MG63 (cell line): ENCODE data around the gene YIPF4. TPM values are rescaled to one million over a fixed set of nuclear protein-coding genes. Genes with fewer than 3 reads are reported as not detected.
A peak's percentile ranks its signal among the peaks of the same experiment; 100 is the strongest.
"Not testable (repeated sequence)": the region's sequence is repeated elsewhere in the genome, so short reads cannot be mapped to it uniquely, and the experiment has no call there.

Experiments used
- DNase-seq: peaks from one replicate; pipeline ENCODE4 v3.0.0-alpha.2; 2020
- H3K27me3 ChIP-seq: fragments of 250-450 bp; sonication (Bioruptor Pico); 2 replicates; pipeline ENCODE4 v1.5.1; 2020; ENCODE audit warnings: mild to moderate bottlenecking, moderate library complexity
- H3K36me3 ChIP-seq: fragments of 250-450 bp; sonication (Bioruptor Pico); 2 replicates; pipeline ENCODE4 v1.5.1; 2020; ENCODE audit warnings: mild to moderate bottlenecking, moderate library complexity
- H3K4me3 ChIP-seq: fragments of 250-450 bp; sonication (Bioruptor Pico); 2 replicates; pipeline ENCODE4 v1.5.1; 2020; ENCODE audit warnings: mild to moderate bottlenecking, moderate library complexity
- H3K9me3 ChIP-seq: fragments of 250-450 bp; sonication (Bioruptor Pico); 2 replicates; pipeline ENCODE4 v1.5.1; 2020; ENCODE audit warnings: mild to moderate bottlenecking, moderate library complexity
- total RNA-seq: library from RNA; depleted of rRNA; stranded (reverse); fragments of >200 nt; shearing (Covaris generic); gene quantifications from 2 replicates; pipeline ENCODE4 v1.2.3, GENCODE V29; 2014; ENCODE audit warnings: low replicate concordance

Gene YIPF4
- total RNA-seq, 1 experiment from 2014 or later, result 34.1 TPM

DNA sequence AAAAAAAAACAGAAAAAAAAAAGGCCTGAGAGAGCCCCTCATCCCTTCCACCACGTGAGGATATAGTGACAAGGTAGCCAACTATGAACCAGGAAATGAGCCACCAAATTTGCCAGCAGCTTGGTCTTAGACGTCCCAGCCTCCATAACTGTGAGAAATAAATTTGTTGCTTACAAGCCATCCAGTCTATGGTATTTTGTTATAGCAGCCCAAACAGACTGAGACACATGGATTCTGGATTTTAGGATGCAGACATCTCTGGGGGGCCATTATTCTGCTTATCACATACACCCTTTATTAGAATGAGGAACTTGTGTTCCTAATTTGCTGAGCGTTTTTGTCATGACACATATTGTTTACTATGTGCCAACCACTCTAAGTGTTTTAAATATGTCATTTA, 5.4 kb upstream of the YIPF4 start:
- Histone ChIP-seq H3K9me3 (no peaks in the 10 kb centered on the region), H3K36me3 (no peaks in the 10 kb centered on the region), H3K27me3 (no peaks in the 10 kb centered on the region), H3K4me3 (no peak overlapping the region)
- DNase-seq, result no peak

DNA sequence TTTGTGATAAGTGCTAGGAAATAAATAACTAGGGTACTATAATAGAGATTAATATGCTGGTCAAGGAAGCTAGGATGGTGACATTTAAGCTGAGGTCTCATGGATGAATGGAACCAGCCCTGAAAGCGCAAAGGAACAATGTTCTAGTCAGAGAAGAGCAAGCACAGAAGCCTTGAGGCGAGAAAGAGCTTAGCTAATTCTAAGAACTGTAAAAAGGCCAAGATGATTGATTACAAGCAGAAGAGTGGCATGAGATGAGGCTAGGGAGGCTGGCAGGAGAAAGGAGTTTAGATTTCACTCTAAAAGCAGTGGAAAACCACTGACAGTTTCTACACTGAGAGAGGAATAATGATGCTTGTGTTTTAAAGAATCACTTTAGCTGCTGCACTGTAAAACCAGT, 3.4 kb upstream of the YIPF4 start:
- Histone ChIP-seq H3K27me3 (no peaks in the 10 kb centered on the region), H3K36me3 (no peaks in the 10 kb centered on the region; the same call in 1 of the 2 replicates), H3K4me3 (no peak overlapping the region), H3K9me3 (no peaks in the 10 kb centered on the region)
- no peak for DNase-seq

GRCh38 chr2:32275790-32276189, 1.9 kb upstream of the YIPF4 start:
- not testable (repeated sequence) for H3K4me3 ChIP-seq, DNase-seq, H3K9me3 ChIP-seq, H3K36me3 ChIP-seq, H3K27me3 ChIP-seq

DNA sequence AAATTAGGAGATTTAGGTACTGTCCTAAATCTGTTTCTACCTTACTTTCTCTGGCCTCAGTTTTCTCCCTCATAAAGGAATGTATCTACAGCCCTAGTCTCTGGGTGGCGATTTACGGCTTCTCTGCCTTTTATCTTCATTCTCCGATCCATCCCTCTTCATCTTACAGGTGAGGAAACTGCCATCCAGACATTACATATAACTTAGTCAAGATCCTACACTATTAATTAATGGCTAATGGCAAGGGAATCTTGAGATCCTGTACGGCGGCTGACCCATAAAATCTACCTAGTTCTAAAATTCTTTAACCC, 386 bp upstream of the YIPF4 start:
- no peak for DNase-seq
- H3K4me3 ChIP-seq, result peak overlapping the region; percentile 80
- H3K27me3 ChIP-seq, result no peaks in the 10 kb centered on the region
- H3K36me3 ChIP-seq, result peaks cover 9% of the 10 kb centered on the region
- H3K9me3 ChIP-seq, result no peaks in the 10 kb centered on the region

DNA sequence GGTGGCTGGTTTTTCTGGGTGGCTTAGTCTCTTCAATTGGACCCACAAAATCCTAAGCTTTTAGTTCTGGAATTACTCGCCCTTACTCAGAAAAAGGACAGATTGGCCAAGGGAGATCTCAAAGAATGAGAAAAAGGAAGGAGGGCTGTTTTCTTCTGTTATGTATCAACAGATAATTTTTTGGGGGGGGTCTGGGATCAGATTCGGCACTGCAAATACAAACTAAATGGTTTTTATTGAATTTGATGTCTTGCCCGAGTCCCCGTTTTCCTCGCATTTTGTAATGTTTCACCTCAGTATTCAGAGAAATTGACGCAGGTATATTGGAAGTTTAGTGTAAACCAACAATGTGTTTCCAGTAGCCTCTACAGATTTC, 762 bp downstream of the YIPF4 start:
- Histone ChIP-seq H3K4me3 (peak overlapping the region; percentile 80), H3K27me3 (no peaks in the 10 kb centered on the region), H3K36me3 (peaks cover 18% of the 10 kb centered on the region), H3K9me3 (no peaks in the 10 kb centered on the region)
- no peak for DNase-seq

- no peak for DNase-seq
- H3K36me3 ChIP-seq, result peaks cover 22% of the 10 kb centered on the region
- no peaks in the 10 kb centered on the region for H3K27me3 ChIP-seq
- no peaks in the 10 kb centered on the region for H3K9me3 ChIP-seq
- H3K4me3 ChIP-seq, result no peak overlapping the region
Measured at GRCh38 chr2:32284321-32284720, 6.6 kb downstream of the YIPF4 start.

DNA sequence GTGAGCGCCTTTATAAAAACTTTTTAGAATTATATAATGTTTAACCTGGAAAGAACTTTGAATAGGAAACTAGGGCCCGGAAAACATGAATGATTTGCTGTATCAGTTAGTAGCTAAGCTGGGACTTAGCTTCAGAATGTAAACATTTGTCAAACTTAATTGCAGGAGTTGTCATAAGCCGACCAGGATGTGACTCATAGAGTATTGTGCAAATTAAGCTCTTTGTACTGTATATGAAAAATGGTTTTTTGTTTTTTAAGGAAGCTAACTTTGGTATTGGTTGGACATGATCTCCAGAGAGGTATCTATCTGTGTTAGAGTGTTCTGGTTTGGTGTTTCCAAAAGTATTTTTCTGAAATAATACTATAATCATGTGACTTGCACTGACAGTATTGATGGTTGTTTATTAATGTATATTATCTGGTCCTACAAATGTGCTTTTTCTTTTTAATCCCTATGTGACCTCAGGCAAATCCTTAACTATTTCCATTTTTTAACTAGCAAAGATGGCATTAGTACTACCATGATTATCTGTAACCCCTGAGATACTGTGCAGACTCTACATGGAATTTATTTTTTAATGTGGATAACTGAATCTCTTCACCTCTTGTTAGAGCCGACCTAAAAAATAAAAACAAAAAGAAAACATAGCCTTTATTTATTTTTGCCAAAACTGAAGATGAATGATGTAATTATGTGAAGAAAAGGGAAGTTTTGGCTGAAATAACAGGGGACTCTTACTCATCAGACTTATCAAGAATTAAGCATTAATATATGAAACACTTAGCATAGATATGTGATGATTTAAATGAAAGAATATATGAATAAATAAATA, 11.7 kb downstream of the YIPF4 start:
- Histone ChIP-seq H3K27me3 (no peaks in the 10 kb centered on the region), H3K36me3 (peaks cover 27% of the 10 kb centered on the region), H3K9me3 (no peaks in the 10 kb centered on the region), H3K4me3 (no peak overlapping the region)
- DNase-seq, result no peak

- peaks cover 27% of the 10 kb centered on the region for H3K36me3 ChIP-seq
- no peaks in the 10 kb centered on the region for H3K9me3 ChIP-seq
- DNase-seq, result no peak
- no peak overlapping the region for H3K4me3 ChIP-seq
- H3K27me3 ChIP-seq, result no peaks in the 10 kb centered on the region
Measured at GRCh38 chr2:32290000-32290339, 12.3 kb downstream of the YIPF4 start.

DNA sequence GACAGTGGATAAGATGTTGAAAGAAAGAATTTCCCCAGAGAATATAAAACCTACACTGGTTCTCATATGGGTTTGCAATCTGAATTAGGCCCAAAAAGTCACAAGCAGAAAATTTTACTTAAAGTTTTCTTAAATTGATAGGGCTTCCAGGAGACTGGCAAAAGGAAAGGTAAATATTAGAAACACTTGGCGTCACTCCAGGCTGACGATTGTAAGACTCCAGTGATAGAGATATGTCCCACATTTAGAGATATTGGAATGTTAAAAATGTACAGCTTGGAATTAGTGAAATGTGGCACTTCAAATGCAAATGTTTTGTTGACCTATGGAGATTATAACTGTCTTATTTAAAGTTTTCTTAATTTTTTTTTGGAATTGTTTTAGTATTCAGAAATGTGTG, 14.0 kb downstream of the YIPF4 start:
- H3K27me3 ChIP-seq, result no peaks in the 10 kb centered on the region
- DNase-seq, result no peak
- no peaks in the 10 kb centered on the region for H3K9me3 ChIP-seq
- no peak overlapping the region for H3K4me3 ChIP-seq
- peaks cover 32% of the 10 kb centered on the region for H3K36me3 ChIP-seq

GRCh38 chr2:32293493-32293892, 15.8 kb downstream of the YIPF4 start:
- H3K4me3 ChIP-seq, H3K27me3 ChIP-seq, DNase-seq, H3K9me3 ChIP-seq: not testable (repeated sequence)
- H3K36me3 ChIP-seq, result peaks cover 38% of the 10 kb centered on the region

GRCh38 chr2:32293966-32294562, 16.4 kb downstream of the YIPF4 start:
- not testable (repeated sequence) for H3K4me3 ChIP-seq, DNase-seq, H3K27me3 ChIP-seq, H3K9me3 ChIP-seq
- peaks cover 40% of the 10 kb centered on the region for H3K36me3 ChIP-seq

GRCh38 chr2:32310577-32310976, 32.9 kb downstream of the YIPF4 start:
- H3K36me3 ChIP-seq, result peaks cover 4% of the 10 kb centered on the region; the same call in 1 of the 2 replicates
- no peak for DNase-seq
- H3K27me3 ChIP-seq, result no peaks in the 10 kb centered on the region
- no peak overlapping the region for H3K4me3 ChIP-seq
- H3K9me3 ChIP-seq, result no peaks in the 10 kb centered on the region

DNA sequence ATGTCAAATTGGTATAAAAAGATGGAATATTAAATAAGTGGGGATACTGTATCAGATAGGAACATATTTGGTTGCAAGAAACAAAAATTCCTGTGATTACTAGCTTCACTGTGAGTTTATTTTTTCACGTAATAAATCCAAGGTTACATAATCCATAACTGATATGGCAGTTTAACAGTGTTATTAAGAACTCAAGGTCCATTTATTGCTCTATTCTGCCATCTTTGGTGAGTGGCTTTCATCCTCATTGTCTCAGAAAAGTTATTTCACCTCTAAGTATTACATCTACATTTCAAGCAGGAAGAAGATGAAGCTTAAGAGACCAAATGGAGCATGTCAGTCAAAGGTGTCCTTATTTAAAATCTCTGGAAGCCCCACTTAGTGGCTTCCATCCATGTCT, 37.2 kb downstream of the YIPF4 start:
- no peaks in the 10 kb centered on the region for H3K9me3 ChIP-seq
- H3K27me3 ChIP-seq, result no peaks in the 10 kb centered on the region
- H3K36me3 ChIP-seq, result no peaks in the 10 kb centered on the region
- no peak overlapping the region for H3K4me3 ChIP-seq
- DNase-seq, result no peak

DNA sequence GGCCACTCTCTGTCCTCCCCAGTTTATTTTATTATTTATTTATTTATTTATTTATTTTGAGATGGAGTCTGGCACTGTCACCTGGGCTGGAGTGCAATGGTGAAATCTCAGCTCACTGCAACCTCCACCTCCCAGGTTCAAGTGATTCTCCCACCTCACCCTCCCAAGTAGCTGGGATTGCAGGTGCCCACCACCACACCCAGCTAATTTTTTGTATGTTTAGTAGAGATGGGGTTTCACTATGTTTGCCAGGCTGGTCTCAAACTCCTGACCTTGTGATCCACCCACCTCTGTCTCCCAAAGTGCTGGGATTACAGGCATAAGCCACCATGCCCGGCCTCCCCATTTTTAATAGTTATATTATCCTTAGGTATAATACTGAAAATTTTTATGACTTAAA, 51.0 kb downstream of the YIPF4 start:
- not testable (repeated sequence) for DNase-seq, H3K9me3 ChIP-seq, H3K27me3 ChIP-seq, H3K36me3 ChIP-seq, H3K4me3 ChIP-seq

DNA sequence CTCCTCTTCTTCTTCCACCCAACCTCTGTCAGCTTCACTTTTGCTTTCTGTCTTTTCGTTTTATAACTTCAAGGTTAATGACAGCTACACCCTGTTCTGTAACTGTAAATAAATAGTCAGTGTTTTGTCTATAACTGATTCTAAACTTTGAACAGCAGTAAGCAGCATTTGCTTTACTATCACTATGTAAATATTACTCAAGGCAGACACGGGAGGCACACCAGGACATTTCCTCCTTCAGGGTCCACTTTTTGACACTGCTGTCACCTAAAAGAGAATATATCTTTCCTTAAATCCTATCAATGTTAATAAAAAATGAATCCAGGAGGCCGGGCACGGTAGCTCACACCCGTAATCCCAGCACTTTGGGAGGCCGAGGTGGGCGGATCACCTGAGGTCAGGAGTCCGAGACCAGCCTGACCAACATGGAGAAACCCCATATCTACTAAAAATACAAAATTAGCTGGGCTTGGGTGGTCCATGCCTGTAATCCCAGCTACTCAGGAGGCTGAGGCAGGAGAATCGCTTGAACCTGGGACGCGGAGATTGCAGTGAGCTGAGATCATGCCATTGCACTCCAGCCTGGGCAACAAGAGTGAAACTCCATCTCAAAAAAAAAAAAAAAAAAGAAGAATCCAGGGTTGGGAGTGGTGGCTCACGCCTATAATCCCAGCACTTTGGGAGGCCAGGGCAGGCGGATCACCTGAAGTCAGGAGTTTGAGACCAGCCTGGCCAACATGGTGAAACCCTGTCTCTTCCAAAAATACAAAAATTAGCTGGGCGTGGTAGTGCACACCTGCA, 51.7 kb downstream of the YIPF4 start:
- H3K9me3 ChIP-seq, H3K36me3 ChIP-seq, H3K4me3 ChIP-seq, DNase-seq, H3K27me3 ChIP-seq: not testable (repeated sequence)

DNA sequence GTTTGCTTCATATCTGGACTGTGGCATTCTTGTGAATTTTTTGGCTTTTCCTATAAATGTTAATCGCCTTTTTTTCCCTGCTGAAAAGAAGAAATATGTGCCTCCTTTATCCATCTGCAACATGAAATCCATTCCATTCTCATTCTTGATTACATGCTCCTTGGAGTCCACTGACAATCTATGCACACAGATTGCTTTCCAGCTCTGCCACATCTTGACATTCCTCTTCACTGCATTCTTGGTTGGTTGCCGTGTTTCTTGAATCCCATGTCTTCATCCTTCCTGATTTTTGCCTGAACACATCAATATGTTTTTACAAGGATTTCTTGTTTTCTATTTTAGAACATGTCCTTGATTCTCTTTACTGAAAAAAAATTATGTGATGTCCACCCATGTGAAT, 52.4 kb downstream of the YIPF4 start:
- no peak for DNase-seq
- Histone ChIP-seq H3K36me3 (no peaks in the 10 kb centered on the region), H3K27me3 (no peaks in the 10 kb centered on the region), H3K9me3 (no peaks in the 10 kb centered on the region), H3K4me3 (no peak overlapping the region)

DNA sequence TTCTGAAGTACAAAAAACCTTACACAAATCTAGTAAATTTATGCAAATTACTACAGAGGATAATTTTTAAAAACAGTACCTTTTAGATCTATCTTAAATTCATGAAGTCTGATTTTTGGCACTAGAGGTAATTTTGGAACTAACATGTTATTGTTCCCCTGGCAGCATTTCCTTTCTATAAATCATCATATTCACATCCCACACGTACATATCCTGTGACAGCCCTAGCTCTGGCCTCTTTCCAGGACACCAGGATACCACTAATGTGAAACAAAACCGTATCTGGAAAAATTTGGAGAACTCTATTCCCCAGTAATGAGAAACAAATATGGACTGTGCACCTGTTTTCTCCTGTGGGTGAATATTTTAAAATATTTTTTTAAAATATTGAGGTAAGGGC, 65.1 kb downstream of the YIPF4 start:
- peak; percentile 15 for DNase-seq

GRCh38 chr2:32350797-32351196, 73.1 kb downstream of the YIPF4 start:
- H3K4me3 ChIP-seq, H3K27me3 ChIP-seq, H3K36me3 ChIP-seq, H3K9me3 ChIP-seq, DNase-seq: not testable (repeated sequence)

More for the DNA sequence above, 65.1 kb downstream of the YIPF4 start:
- Histone ChIP-seq H3K27me3 (no peaks in the 10 kb centered on the region), H3K4me3 (no peak overlapping the region), H3K36me3 (no peaks in the 10 kb centered on the region), H3K9me3 (no peaks in the 10 kb centered on the region)
